Measurements from ENCODE around the gene TRMT10B. TPM values are rescaled to one million over a fixed set of nuclear protein-coding genes. Genes with fewer than 3 reads are reported as not detected.
"Not testable (repeated sequence)": the region's sequence is repeated elsewhere in the genome, so short reads cannot be mapped to it uniquely, and the experiment has no call there.

TRMT10B gene
- total and polyA plus RNA-seq, 2 of the 13 experiments (the other 11 are each of a cell fraction or from before 2014, with no cell fraction given): 3.1 to 3.9 TPM

- TF ChIP-seq PATZ1 (CRISPR knock-in tag; IDR thresholded peaks at IDR 0.05) (no peak), ATF1 (CRISPR knock-in tag; IDR thresholded peaks at IDR 0.05) (no peak), ZNF3 (CRISPR knock-in tag; IDR thresholded peaks at IDR 0.05) (no peak)
These were observed 2.4 kb upstream of the TRMT10B start (continued) for GRCh38 chr9:37751186-37751585.

GRCh38 chr9:37751704-37752103 is 1.9 kb upstream of the TRMT10B start:
- WGBS (ENCODE audit: low lambda C conversion rate): 72% methylated on average over 7 of the region's 30 CpGs
- DNase-seq (ENCODE audit: low spot score); H3K27me3 ChIP-seq (ENCODE audit: control insufficient read depth in 1 of 2, insufficient read depth in 2 of 2, low read length in 2 of 2); H3K27ac ChIP-seq (ENCODE audit: extremely low read length, insufficient read depth, low read length); H3K36me3 ChIP-seq (replicated peaks in 1 of 2; ENCODE audit: control insufficient read depth in 1 of 2, insufficient read depth in 2 of 2, low read length in 2 of 2); H3K79me2 ChIP-seq (ENCODE audit: insufficient read depth, low read length); H3K9me3 ChIP-seq (ENCODE audit: low read length); CTCF ChIA-PET (ENCODE audit: low intra/inter-chr PET ratio, low total read pairs); ATAC-seq; H2AFZ ChIP-seq (ENCODE audit: low read length); intact Hi-C loops (cut with micrococcal nuclease; ENCODE audit: unreplicated experiment); H3K9ac ChIP-seq (ENCODE audit: insufficient read depth, low read depth, low read length); H3K4me3 ChIP-seq (replicated peaks in 1 of 3; ENCODE audit: insufficient read depth in 1 of 3, low read depth in 2 of 3, low read length in 3 of 3); in situ Hi-C loops (cut with HindIII; ENCODE audit: extremely low pct_ligation_motif_present, low pct_unique_long_range_greater_than_20kb); FAIRE-seq; H3K4me2 ChIP-seq (ENCODE audit: low read depth, low read length); POLR2A ChIA-PET; BruUV-seq (replicated peaks); H4K20me1 ChIP-seq (ENCODE audit: insufficient read depth, low read length): not testable (repeated sequence)
- H3K4me1 ChIP-seq (ENCODE audit: insufficient read depth, low read length): peaks cover 35% of the 10 kb centered on the region
- peak; percentile 69 for TF ChIP-seq HNRNPK (IDR thresholded peaks at IDR 0.05; ENCODE audit: low read depth, low read length, poor library complexity, severe bottlenecking)

GRCh38 chr9:37752112-37752511 is 1.5 kb upstream of the TRMT10B start:
- ATAC-seq; H3K36me3 ChIP-seq (replicated peaks in 1 of 2; ENCODE audit: control insufficient read depth in 1 of 2, insufficient read depth in 2 of 2, low read length in 2 of 2); FAIRE-seq; CTCF ChIA-PET (ENCODE audit: low intra/inter-chr PET ratio, low total read pairs); in situ Hi-C loops (cut with HindIII; ENCODE audit: extremely low pct_ligation_motif_present, low pct_unique_long_range_greater_than_20kb); H4K20me1 ChIP-seq (ENCODE audit: insufficient read depth, low read length); POLR2A ChIA-PET; H3K4me2 ChIP-seq (ENCODE audit: low read depth, low read length); H3K27ac ChIP-seq (ENCODE audit: extremely low read length, insufficient read depth, low read length); H2AFZ ChIP-seq (ENCODE audit: low read length); H3K9ac ChIP-seq (ENCODE audit: insufficient read depth, low read depth, low read length); H3K4me3 ChIP-seq (replicated peaks in 1 of 3; ENCODE audit: insufficient read depth in 1 of 3, low read depth in 2 of 3, low read length in 3 of 3); DNase-seq (ENCODE audit: low spot score); H3K79me2 ChIP-seq (ENCODE audit: insufficient read depth, low read length); intact Hi-C loops (cut with micrococcal nuclease; ENCODE audit: unreplicated experiment); H3K27me3 ChIP-seq (ENCODE audit: control insufficient read depth in 1 of 2, insufficient read depth in 2 of 2, low read length in 2 of 2); H3K9me3 ChIP-seq (ENCODE audit: low read length); BruUV-seq (replicated peaks): not testable (repeated sequence)
- 90% methylated on average over 5 of the region's 13 CpGs for WGBS (ENCODE audit: low lambda C conversion rate)
- H3K4me1 ChIP-seq (ENCODE audit: insufficient read depth, low read length): peaks cover 31% of the 10 kb centered on the region
